HepG2 (cell line): Measurements from ENCODE around the gene JMJD6. TPM values are rescaled to one million over a fixed set of nuclear protein-coding genes. Genes with fewer than 3 reads are reported as not detected.

Experiments used
- ATF7-NPFF ChIP-seq: sonication (generic); formaldehyde crosslinking; IDR thresholded peaks from 2 replicates; pipeline ENCODE4 v1.8.1; 2023; ENCODE audit warnings: mild to moderate bottlenecking, low read depth, missing genetic modification reagents, moderate library complexity
- BRF2 ChIP-seq: sonication (generic); formaldehyde crosslinking; IDR thresholded peaks from 2 replicates; pipeline ENCODE4 v1.8.1; 2022; ENCODE audit warnings: mild to moderate bottlenecking, missing genetic modification reagents
- DR1 ChIP-seq: sonication (generic); formaldehyde crosslinking; IDR thresholded peaks from 2 replicates; pipeline ENCODE4 v1.8.0; 2021; ENCODE audit warnings: mild to moderate bottlenecking, missing genetic modification reagents, inconsistent platforms
- GPBP1L1 ChIP-seq: sonication (generic); formaldehyde crosslinking; IDR thresholded peaks from 2 replicates; pipeline ENCODE4 v1.5.0; 2020; ENCODE audit warnings: mild to moderate bottlenecking, missing genetic modification reagents
- KDM1A ChIP-seq: IDR thresholded peaks from 2 replicates; pipeline ENCODE4 v1.6.1; 2016; ENCODE audit warnings: missing compliant biosample characterization
- NCOA2 ChIP-seq: sonication (generic); formaldehyde crosslinking; IDR thresholded peaks from 2 replicates; pipeline ENCODE4 v1.8.0; 2022; ENCODE audit warnings: inconsistent platforms
- NCOA5 ChIP-seq: sonication (generic); formaldehyde crosslinking; IDR thresholded peaks from 2 replicates; pipeline ENCODE4 v1.4.0; 2020; ENCODE audit warnings: missing genetic modification reagents
- NFKB2 ChIP-seq: sonication (generic); formaldehyde crosslinking; IDR thresholded peaks from 2 replicates; pipeline ENCODE4 v1.4.0; 2020; ENCODE audit warnings: missing genetic modification reagents, borderline replicate concordance
- PRDM10 ChIP-seq: sonication (generic); formaldehyde crosslinking; IDR thresholded peaks from 2 replicates; pipeline ENCODE4 v1.4.0; 2020; ENCODE audit warnings: low read depth, missing genetic modification reagents
- SIX1 ChIP-seq: sonication (generic); formaldehyde crosslinking; IDR thresholded peaks from 2 replicates; pipeline ENCODE4 v1.4.0; 2020; ENCODE audit warnings: missing genetic modification reagents, borderline replicate concordance
- ZBED4 ChIP-seq: sonication (generic); formaldehyde crosslinking; IDR thresholded peaks from 2 replicates; pipeline ENCODE4 v1.4.0; 2020; ENCODE audit warnings: missing genetic modification reagents, borderline replicate concordance
- ZFYVE20 ChIP-seq: sonication (generic); formaldehyde crosslinking; IDR thresholded peaks from 2 replicates; pipeline ENCODE4 v1.8.0; 2023; ENCODE audit warnings: low read depth, mild to moderate bottlenecking, moderate library complexity, missing genetic modification reagents, borderline replicate concordance
- polyA plus RNA-seq, 8 experiments: library from polyadenylated mRNA; depleted of rRNA in 3 of 8; stranded (reverse) in 7 of 8; unstranded in 1 of 8; fragments of >200 nt; fragmentation: Illumina TruSeq in 4 of 8; extraction: Trizol in 4 of 8; gene quantifications; 2 replicates each; pipeline versions ENCODE4 v1.2.1 to v1.2.3, GENCODE V29; 2011 to 2016; ENCODE audit warnings: low read depth in 4 of 8, missing spikeins in 1 of 8, mixed read lengths in 1 of 8; ENCODE audit not compliant: insufficient read depth in 1 of 8
- total RNA-seq, 5 experiments: library from RNA; depleted of rRNA; stranded (reverse); fragments of >200 nt; fragmentation: Illumina TruSeq; extraction: Trizol; gene quantifications; 2 replicates each; pipeline ENCODE4 v1.2.3, GENCODE V29; 2016; ENCODE audit warnings: low read depth in 1 of 5

Gene JMJD6
- total and polyA plus RNA-seq, 2 of the 13 experiments (the other 11 are each of a cell fraction or from before 2014, with no cell fraction given): 33.6 to 41.0 TPM

GRCh38 chr17:76671123-76671911 is 55.1 kb downstream of the JMJD6 start (continued):
- peak; percentile 92 for TF ChIP-seq ZBED4
- no peak for TF ChIP-seq NCOA5 (CRISPR knock-in tag)
- TF ChIP-seq NCOA2 (CRISPR knock-in tag): peak; percentile 41
- no peak for TF ChIP-seq ZFYVE20
- peak; percentile 48; the same call in 1 of the 2 replicates for TF ChIP-seq DR1
- no peak for TF ChIP-seq KDM1A (CRISPR knock-in tag)
- no peak; the same call in none of the 2 replicates for TF ChIP-seq BRF2
- TF ChIP-seq NFKB2: peak; percentile 92; the same call in 1 of the 2 replicates
- peak; percentile 88 for TF ChIP-seq PRDM10
- TF ChIP-seq SIX1 (CRISPR knock-in tag): no peak
- TF ChIP-seq ATF7-NPFF: no peak; the same call in none of the 2 replicates
- TF ChIP-seq GPBP1L1 (CRISPR knock-in tag): no peak
